Activated CD4-positive, alpha-beta T cell treated with anti-CD3 and anti-CD28 coated beads, Interleukin-2, amount 10 ng/mL, durations not matched to agents 7 days and 5 days (primary cell): ENCODE data around the gene GFER. TPM values are rescaled to one million over a fixed set of nuclear protein-coding genes. Genes with fewer than 3 reads are reported as not detected.
"Not testable (repeated sequence)": the region's sequence is repeated elsewhere in the genome, so short reads cannot be mapped to it uniquely, and the experiment has no call there.

Experiments used
- CTCF ChIA-PET: fragments of 350-600 bp; sonication (Branson Sonifier 250); formaldehyde crosslinking; loops from one replicate; lab custom pipeline; 2021; ENCODE audit warnings: antibody characterized with exemption; lab: Charles Lee
- POLR2A ChIA-PET: fragments of 350-600 bp; sonication (Branson Sonifier 250); formaldehyde crosslinking; loops from one replicate; lab custom pipeline; 2021; ENCODE audit warnings: antibody characterized with exemption; lab: Charles Lee
- DNase-seq: peaks from one replicate; pipeline ENCODE4 v3.0.0-alpha.2; 2020
- H3K27ac Mint-ChIP-seq: one replicate; pipeline ENCODE4 v1.8.0; 2021; ENCODE audit warnings: mild to moderate bottlenecking, moderate library complexity, mixed read lengths
- H3K27me3 Mint-ChIP-seq: one replicate; pipeline ENCODE4 v1.8.0; 2021; ENCODE audit warnings: mixed read lengths
- H3K36me3 Mint-ChIP-seq: one replicate; pipeline ENCODE4 v1.8.0; 2021; ENCODE audit warnings: low read depth, mixed read lengths
- H3K4me1 Mint-ChIP-seq: one replicate; pipeline ENCODE4 v1.8.0; 2021; ENCODE audit warnings: mixed read lengths
- H3K4me3 Mint-ChIP-seq: one replicate; pipeline ENCODE4 v1.8.0; 2021; ENCODE audit warnings: mild to moderate bottlenecking, moderate library complexity, mixed read lengths
- H3K9me3 Mint-ChIP-seq: one replicate; pipeline ENCODE4 v1.8.0; 2021; ENCODE audit warnings: mixed read lengths
- total RNA-seq, 2 experiments: library from RNA; stranded (reverse); gene quantifications; one replicate each; pipeline ENCODE4 v1.2.3, GENCODE V29; 2021

GFER gene
- total RNA-seq, 2 experiments from 2014 or later: 23.8 to 25.2 TPM

GRCh38 chr16:1960665-1961630, 23.0 kb upstream of the GFER start:
- no peak for DNase-seq
- Mint-ChIP-seq H3K4me3 (peak overlapping the region; percentile 93), H3K36me3 (peaks cover 40% of the 10 kb centered on the region), H3K9me3 (no peaks in the 10 kb centered on the region), H3K27me3 (no peaks in the 10 kb centered on the region), H3K27ac (peak overlapping the region; percentile 93), H3K4me1 (peaks cover 49% of the 10 kb centered on the region)
- CTCF ChIA-PET: interaction anchor here (1.1 kb wide), 1 partner anchor 61 kb away, joined by 3 read pairs; no protein-coding TSS in a partner anchor
- POLR2A ChIA-PET: no interaction called here

GRCh38 chr16:1961651-1962067, 22.3 kb upstream of the GFER start:
- ChIA-PET POLR2A (no interaction called here), CTCF (no interaction called here)
- no peaks in the 10 kb centered on the region for H3K27me3 Mint-ChIP-seq
- peaks cover 40% of the 10 kb centered on the region for H3K36me3 Mint-ChIP-seq
- peak overlapping the region; percentile 66 for H3K27ac Mint-ChIP-seq
- DNase-seq: no peak
- H3K4me1 Mint-ChIP-seq: peaks cover 49% of the 10 kb centered on the region
- no peaks in the 10 kb centered on the region for H3K9me3 Mint-ChIP-seq
- H3K4me3 Mint-ChIP-seq: peak overlapping the region; percentile 81

GRCh38 chr16:1962161-1963153, 21.5 kb upstream of the GFER start:
- Mint-ChIP-seq H3K27ac (peak overlapping the region; percentile 96), H3K4me1 (peaks cover 49% of the 10 kb centered on the region), H3K36me3 (peaks cover 40% of the 10 kb centered on the region), H3K4me3 (peak overlapping the region; percentile 81)
- POLR2A ChIA-PET, H3K27me3 Mint-ChIP-seq, DNase-seq, H3K9me3 Mint-ChIP-seq, CTCF ChIA-PET: not testable (repeated sequence)

DNA sequence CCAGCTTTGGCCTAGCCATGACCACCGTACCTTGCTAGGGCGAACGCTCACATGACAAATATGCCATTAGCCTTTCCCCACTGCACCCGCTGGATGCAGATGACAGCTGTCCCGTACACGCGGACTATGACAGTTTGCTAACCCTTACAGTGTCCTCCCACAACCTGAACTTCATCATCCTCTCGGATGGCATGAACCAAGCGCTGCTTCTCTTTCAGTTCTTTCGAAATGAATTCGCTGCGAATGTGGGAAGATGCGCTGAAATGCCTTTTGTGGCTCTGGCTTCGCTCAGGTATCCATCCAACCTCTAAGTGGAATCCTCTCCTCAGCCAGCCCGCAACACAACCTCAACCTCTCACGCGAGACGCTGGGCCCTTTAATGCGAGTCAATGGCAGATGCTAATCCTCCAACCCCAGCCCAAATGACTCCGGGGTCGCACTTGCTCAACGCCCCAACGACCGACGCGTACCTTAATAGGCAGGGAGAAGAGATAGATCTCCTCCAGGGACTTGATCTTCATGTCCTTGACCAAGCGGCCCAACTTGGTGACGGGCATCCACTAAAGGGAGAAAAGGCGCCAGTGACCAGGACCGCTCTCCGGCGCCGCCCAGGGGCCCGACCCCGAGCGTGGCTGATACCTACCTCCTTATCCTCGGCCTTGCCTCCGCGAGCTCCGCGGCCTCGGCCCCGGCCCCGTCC, 20.0 kb upstream of the GFER start:
- no peaks in the 10 kb centered on the region for H3K9me3 Mint-ChIP-seq
- CTCF ChIA-PET: interaction anchor here (0.8 to 1.4 kb wide), 4 partner anchors 12 to 20 kb away, joined by 3 to 7 read pairs (median 4); partner anchors contain the start of gene GFER

GRCh38 chr16:1964506-1965395, 19.2 kb upstream of the GFER start, which contains the start of gene RPS2:
TSS of gene RPS2 (minus strand) at chr16:1964826. CDS start at chr16:1964625, 201 bp downstream.
- H3K4me1 Mint-ChIP-seq: peaks cover 45% of the 10 kb centered on the region
- H3K9me3 Mint-ChIP-seq: no peaks in the 10 kb centered on the region
- peaks cover 40% of the 10 kb centered on the region for H3K36me3 Mint-ChIP-seq
- peak within 1 kb of the TSS; percentile 96 for H3K27ac Mint-ChIP-seq
- DNase-seq: peak; percentile 99
- no peaks in the 10 kb centered on the region for H3K27me3 Mint-ChIP-seq
- peak within 1 kb of the TSS; percentile 81 for H3K4me3 Mint-ChIP-seq
- CTCF ChIA-PET: interaction anchor here (0.7 to 1.4 kb wide), 6 partner anchors 12 to 191 kb away, joined by 3 to 7 read pairs (median 4); partner anchors contain the start of genes GFER, NUBP2, SPSB3 and TRAF7
- POLR2A ChIA-PET: interaction anchor here (0.6 to 1.3 kb wide), 6 partner anchors 8 to 521 kb away, joined by 3 to 8 read pairs (median 3); partner anchors contain the start of genes GFER, NUBP2 and SPSB3

More for the DNA sequence above, 20.0 kb upstream of the GFER start:
- H3K4me3 Mint-ChIP-seq: peak overlapping the region; percentile 81
- DNase-seq: peak; percentile 44
- peaks cover 40% of the 10 kb centered on the region for H3K36me3 Mint-ChIP-seq
- H3K4me1 Mint-ChIP-seq: peaks cover 48% of the 10 kb centered on the region
- peak overlapping the region; percentile 96 for H3K27ac Mint-ChIP-seq
- H3K27me3 Mint-ChIP-seq: no peaks in the 10 kb centered on the region
- POLR2A ChIA-PET: interaction anchor here (0.9 to 1.3 kb wide), 3 partner anchors 20 to 181 kb away, joined by 3 to 8 read pairs (median 4); partner anchors contain the start of genes GFER, NUBP2 and SPSB3

DNA sequence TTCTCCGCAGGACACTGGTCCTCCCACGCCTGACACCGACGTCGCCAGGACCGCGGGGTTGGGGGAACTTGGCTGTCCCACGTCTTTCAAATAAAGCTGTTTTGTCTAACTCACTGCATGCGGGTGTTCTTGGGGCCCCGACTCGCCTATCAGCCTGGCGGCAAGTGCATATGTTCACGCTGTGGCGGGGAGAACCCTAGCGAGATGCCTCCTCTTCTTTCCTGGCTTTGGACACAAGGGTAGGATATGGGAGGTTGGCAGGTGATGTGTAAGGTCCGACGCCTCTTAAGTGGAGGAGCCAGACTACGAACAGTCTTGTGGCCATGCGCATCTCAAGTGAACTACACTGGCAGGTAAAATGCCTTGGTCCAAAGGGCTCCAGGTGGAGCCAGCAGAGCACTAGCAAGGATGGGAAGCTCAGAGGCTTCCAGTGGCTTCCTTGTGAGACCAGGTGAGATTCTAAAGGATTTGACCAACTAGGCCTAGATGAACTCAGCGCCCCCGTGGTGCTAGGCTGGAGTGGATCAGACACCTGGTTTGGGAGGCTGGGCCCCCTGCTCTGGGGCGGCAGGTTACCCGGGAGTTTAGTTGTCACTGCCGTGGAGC, 18.5 kb upstream of the GFER start:
- peak overlapping the region; percentile 96 for H3K27ac Mint-ChIP-seq
- peak overlapping the region; percentile 81 for H3K4me3 Mint-ChIP-seq
- DNase-seq: no peak
- peaks cover 40% of the 10 kb centered on the region for H3K36me3 Mint-ChIP-seq
- H3K27me3 Mint-ChIP-seq: no peaks in the 10 kb centered on the region
- H3K4me1 Mint-ChIP-seq: peaks cover 42% of the 10 kb centered on the region
- POLR2A ChIA-PET: interaction anchor here (0.6 to 1.3 kb wide), 6 partner anchors 9 to 520 kb away, joined by 3 to 8 read pairs (median 3); partner anchors contain the start of genes GFER, NUBP2 and SPSB3
- CTCF ChIA-PET: interaction anchor here (0.7 to 1.4 kb wide), 5 partner anchors 13 to 190 kb away, joined by 3 to 7 read pairs (median 4); partner anchors contain the start of genes GFER, NUBP2, SPSB3 and TRAF7
- H3K9me3 Mint-ChIP-seq: no peaks in the 10 kb centered on the region

DNA sequence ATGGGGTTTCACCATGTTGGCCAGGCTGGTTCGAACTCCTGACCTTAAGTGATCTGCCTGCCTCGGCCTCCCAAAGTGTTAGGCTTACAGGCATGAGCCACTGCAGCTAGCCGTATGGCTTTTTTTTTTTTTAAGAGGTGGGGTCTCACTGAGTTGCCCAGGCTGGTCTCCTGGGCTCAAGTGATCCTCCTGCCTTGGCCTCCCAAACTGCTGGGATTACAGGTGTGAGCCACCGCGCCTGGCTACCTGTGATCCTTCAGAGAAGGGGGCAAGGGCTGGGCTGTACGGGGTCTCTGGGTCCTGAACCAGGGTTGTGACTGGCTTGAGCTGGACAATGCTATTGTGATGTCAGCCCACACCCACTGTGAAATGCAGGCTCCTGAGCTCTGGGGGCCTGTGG, 17.5 kb upstream of the GFER start, which contains the start of gene RNF151:
TSS of gene RNF151 (plus strand) at position 397 of the 400 bp plus-strand sequence. CDS start 26 bp downstream, outside the sequence.
- peak within 1 kb of the TSS; percentile 96 for H3K27ac Mint-ChIP-seq
- POLR2A ChIA-PET: no interaction called here
- no peak for DNase-seq
- H3K4me1 Mint-ChIP-seq: peaks cover 40% of the 10 kb centered on the region
- peak within 1 kb of the TSS; percentile 81 for H3K4me3 Mint-ChIP-seq
- peaks cover 34% of the 10 kb centered on the region for H3K36me3 Mint-ChIP-seq
- H3K27me3 Mint-ChIP-seq: no peaks in the 10 kb centered on the region
- H3K9me3 Mint-ChIP-seq: no peaks in the 10 kb centered on the region
- CTCF ChIA-PET: interaction anchor here (1.1 kb wide), 1 partner anchor 38 kb away, joined by 4 read pairs; no protein-coding TSS in a partner anchor

GRCh38 chr16:1968146-1968953, 15.6 kb upstream of the GFER start:
- H3K27ac Mint-ChIP-seq: no peak overlapping the region
- CTCF ChIA-PET: interaction anchor here (0.7 to 0.9 kb wide), 2 partner anchors 39 to 291 kb away, joined by 3 read pairs; no protein-coding TSS in a partner anchor
- POLR2A ChIA-PET: no interaction called here
- H3K27me3 Mint-ChIP-seq: no peaks in the 10 kb centered on the region
- H3K9me3 Mint-ChIP-seq: no peaks in the 10 kb centered on the region
- peaks cover 34% of the 10 kb centered on the region for H3K4me1 Mint-ChIP-seq
- H3K4me3 Mint-ChIP-seq: no peak overlapping the region
- peaks cover 18% of the 10 kb centered on the region for H3K36me3 Mint-ChIP-seq
- no peak for DNase-seq

DNA sequence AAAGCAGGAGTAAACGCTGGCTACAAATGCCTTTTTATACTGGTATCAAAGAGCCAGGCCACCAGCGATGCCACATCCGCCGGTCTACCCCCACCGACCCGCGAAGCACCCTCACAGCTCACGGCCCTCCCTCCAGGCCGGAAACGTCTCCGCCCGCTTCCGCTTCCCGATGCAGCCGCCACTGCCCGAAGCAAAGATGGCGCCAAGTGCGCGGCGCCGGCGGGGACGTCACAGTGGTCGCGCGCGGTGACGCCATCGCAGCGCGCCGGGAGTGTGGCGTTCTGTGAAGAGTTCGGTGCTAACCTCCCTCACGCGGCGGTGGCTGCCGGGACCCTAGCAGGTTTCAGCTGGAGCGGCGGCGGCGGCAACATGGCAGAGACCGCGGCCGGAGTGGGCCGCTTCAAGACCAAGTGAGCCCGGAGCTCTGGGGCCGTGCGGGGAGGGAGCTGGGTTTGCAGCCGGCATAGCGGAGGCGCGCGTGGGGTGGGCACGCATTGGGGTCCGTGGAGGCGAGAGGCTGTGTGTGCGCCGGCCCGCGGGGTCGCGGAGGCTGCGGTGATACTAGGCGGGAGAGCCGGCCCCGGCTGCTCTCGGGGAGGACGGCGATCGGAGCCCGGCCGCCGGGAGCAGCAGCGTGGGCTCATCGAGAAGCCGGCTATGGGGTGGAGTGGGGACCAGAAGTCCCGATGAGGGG, 12.1 kb upstream of the GFER start, which contains the start of gene TBL3:
TSS of gene TBL3 (plus strand) at position 258 of the 694 bp plus-strand sequence. CDS start at position 370, 112 bp downstream.
- H3K4me1 Mint-ChIP-seq: peaks cover 21% of the 10 kb centered on the region

More for the DNA sequence above, 12.1 kb upstream of the GFER start, which contains the start of gene TBL3:
- ChIA-PET POLR2A (interaction anchor here (1.1 kb wide), 1 partner anchor 184 kb away, joined by 6 read pairs; the partner anchor contains the start of gene TRAF7), CTCF (interaction anchor here (0.8 to 1.6 kb wide), 3 partner anchors 9 to 32 kb away, joined by 3 to 5 read pairs (median 5); partner anchors contain the start of gene NOXO1)
- H3K27ac Mint-ChIP-seq: peak within 1 kb of the TSS; percentile 99
- peak within 1 kb of the TSS; percentile 91 for H3K4me3 Mint-ChIP-seq
- no peaks in the 10 kb centered on the region for H3K27me3 Mint-ChIP-seq
- DNase-seq: peak; percentile 96
- no peaks in the 10 kb centered on the region for H3K9me3 Mint-ChIP-seq
- H3K36me3 Mint-ChIP-seq: peaks cover 7% of the 10 kb centered on the region
